IPS-18c (cell line): ENCODE results near the gene C10orf95.

Experiments used
- H3K4me3 ChIP-seq: 2 replicates; pipeline ENCODE4 v1.7.0; 2013; ENCODE audit warnings: low read depth, mild to moderate bottlenecking, low read length, moderate library complexity; ENCODE audit not compliant: insufficient read depth
- H3K9me3 ChIP-seq: one replicate; pipeline ENCODE4 v1.6.1; 2013; ENCODE audit warnings: mild to moderate bottlenecking, low read length, moderate library complexity; ENCODE audit not compliant: control insufficient read depth, insufficient read depth

The C10orf95 gene

DNA sequence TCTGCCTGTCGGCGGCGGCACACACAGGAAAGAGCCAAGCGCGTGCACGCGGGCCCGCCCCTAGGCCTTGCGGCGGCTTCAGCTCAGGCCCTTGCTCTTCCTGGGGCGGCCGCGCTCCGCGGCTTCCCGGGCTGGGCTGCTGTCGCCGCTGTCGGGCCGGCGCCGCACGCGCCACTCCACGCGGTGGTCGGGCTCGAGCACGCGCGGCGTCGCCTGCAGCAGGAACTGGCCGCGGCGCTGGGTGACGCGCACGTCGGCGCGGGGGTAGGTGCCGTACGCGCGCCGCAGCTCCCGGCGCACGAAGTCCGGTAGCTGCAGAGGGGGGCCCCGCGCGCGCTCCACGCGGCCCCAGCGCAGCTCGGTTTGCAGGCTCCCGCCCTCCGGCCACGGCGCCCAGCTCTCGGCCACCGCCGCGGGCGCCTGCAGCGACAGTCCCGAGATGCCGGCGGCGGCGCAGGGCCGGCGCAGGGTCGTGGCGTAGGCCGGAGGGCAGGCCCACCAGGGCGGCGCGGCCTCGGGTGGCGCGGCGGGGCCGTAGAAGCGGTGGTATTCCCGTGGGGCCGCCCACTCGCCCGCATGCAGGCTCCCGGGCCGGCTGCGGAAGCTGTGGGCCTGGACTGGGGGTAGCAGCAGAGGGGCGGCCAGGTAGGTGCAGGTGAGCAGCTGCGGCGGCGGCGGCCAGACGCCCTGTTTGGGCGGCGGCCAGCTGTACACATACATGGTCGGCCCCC, 804 bp downstream of the C10orf95 start:
- no peaks in the 10 kb centered on the region for H3K9me3 ChIP-seq

DNA sequence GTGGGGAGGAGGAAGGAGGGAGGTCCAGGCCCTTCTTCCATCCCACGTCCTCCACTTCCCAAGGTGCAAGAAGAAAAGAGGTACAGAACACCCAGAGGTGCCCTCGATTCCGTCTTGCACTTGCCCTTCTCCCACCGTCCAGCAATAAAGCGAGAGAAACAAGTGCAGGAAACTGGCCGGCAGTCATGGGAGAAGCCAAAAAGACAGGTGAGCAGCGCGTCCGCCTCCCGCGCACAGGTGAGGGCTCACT, 1.3 kb downstream of the C10orf95 start:
- no peaks in the 10 kb centered on the region for H3K9me3 ChIP-seq
- H3K4me3 ChIP-seq, result peak overlapping the region; percentile 89

More for the DNA sequence above, 804 bp downstream of the C10orf95 start:
- H3K4me3 ChIP-seq, result peak overlapping the region; percentile 89

- peak overlapping the region; percentile 89 for H3K4me3 ChIP-seq
- no peaks in the 10 kb centered on the region for H3K9me3 ChIP-seq
Observed at GRCh38 chr10:102449321-102450123, 1.8 kb downstream of the C10orf95 start.

GRCh38 chr10:102444851-102445250, 6.5 kb downstream of the C10orf95 start:
- H3K4me3 ChIP-seq, result no peak overlapping the region

GRCh38 chr10:102438374-102438773, 13.0 kb downstream of the C10orf95 start:
- no peak overlapping the region for H3K4me3 ChIP-seq
- H3K9me3 ChIP-seq, result no peaks in the 10 kb centered on the region

More at GRCh38 chr10:102444851-102445250, 6.5 kb downstream of the C10orf95 start:
- no peaks in the 10 kb centered on the region for H3K9me3 ChIP-seq

DNA sequence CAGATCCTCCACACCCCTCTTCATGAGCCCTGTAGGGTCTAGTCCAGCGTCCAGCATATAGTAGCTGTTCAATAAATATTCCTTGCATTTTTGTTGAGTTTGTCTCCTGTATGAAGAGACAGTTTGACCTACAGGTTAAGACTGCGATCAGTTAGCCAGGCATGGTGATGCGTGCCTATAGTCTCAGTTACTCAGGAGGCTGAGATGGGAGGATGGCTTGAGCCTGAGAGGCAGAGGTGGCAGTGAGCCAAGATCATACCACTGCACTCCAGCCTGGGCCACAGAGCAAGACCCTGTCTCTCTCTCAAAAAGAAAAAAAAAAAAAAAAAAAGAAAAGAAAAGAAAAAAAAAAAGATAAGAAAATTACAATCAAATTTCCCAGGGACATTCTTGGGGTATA, 13.8 kb downstream of the C10orf95 start:
- Histone ChIP-seq H3K4me3 (no peak overlapping the region), H3K9me3 (no peaks in the 10 kb centered on the region)

DNA sequence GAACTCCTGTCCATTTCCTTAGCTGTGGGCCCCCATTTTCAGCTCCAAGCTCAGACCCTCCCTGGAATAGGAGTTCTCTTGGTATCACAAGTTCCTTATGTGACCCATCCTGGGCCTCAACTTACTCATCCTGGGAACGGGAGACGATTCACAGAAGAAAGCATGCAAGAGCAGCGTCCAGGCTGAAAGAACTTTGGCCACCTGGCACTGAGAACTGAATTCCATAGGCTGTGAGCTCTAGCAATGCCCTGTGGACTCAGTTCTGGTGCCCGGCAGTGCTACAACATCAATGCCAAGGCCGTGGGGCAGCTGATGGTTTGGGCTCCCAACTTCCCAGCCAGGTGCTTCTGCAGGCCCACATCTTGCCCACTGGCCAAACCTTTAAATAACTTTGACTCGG, 15.0 kb downstream of the C10orf95 start:
- Histone ChIP-seq H3K9me3 (no peaks in the 10 kb centered on the region), H3K4me3 (no peak overlapping the region)

DNA sequence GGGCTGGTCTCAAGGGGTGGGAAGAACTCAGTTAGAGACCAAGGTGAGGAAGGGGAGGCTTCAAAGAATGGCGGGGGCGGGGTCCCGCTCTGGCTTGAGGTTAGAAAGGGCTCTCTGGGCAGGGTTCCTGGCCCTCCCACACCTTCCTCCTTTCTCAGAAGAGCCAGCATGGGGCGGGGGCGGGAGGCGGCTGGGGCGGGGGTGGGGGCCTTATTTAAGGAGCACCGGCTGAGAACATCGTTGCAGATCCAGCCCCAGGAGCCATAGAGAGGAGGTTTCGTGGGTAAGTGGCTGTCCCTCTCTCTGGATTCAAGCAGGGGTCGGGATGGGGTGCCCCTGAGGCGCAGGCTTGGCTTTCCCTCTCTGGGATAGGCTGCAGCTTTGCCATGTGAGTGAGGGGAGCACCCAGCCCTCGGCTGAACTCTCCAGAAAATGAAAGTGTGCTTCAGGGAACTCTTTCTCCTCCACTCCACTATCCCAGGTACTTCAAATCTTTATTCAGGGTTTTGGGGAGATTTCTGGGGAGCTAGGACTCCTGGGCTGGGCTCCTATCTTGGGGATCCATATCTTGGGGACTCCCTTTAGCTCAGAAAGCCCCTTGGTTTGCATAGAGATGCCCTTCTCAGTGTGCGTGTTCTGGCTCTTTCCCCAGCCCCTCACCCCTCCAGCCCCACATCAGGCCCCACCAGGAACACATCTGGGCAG, 15.7 kb downstream of the C10orf95 start:
- Histone ChIP-seq H3K9me3 (no peaks in the 10 kb centered on the region), H3K4me3 (no peak overlapping the region; the same call in 1 of the 2 replicates)

DNA sequence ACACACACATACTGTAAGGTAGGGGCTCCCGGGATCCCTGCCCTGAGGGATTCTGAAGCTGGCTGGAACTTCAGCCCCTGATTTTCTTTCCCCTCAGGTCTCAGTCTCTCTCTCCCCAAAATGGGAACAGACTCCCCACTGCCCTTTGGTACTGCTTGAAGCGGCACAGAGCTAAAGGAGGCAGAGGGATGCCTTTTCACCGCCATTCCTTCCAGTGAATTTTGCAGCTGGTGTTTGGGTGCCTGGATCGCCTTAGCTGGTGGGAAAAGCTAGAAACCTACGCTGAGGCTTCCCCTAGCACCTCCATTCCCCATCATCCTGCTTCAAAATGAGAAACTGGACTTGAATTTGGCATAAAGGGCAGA, 16.2 kb downstream of the C10orf95 start:
- Histone ChIP-seq H3K4me3 (peak overlapping the region; percentile 9; the same call in 1 of the 2 replicates), H3K9me3 (no peaks in the 10 kb centered on the region)

DNA sequence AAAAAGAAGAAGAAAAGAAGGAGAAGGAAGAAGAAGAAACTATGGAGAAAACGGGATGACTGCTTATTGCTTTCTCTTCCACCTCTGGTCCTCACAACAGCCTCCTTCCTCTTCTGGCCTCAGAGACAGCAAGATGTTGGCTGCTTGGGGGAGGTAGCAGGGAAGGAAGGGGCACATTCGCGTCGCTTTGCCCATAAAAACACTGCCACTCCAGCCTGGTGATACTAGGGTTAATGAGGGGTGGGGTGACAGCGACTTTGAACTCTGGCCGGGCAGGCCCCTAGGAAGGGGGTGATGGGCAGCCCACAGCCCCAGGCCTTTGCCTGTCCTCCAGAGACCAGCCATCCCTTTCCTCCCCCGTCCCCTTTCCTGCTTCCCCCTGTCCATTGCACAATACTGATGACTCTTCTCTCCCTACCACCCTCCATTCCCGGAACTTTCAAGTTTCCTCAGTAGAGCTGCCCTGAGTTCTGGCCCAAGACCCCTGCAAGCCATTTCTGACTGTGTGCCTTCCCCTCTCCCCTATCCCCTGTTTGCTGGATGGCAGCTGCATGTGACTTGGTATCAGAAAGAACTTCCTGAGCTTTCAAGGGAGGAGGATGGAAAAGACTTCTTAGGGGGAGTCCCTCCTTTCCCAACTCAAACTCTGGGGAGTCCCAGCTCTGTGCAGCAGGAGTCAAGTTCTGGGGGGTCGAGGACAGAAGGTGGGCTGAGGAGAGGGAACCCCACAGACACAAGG, 16.8 kb downstream of the C10orf95 start:
- H3K9me3 ChIP-seq, result no peaks in the 10 kb centered on the region
- H3K4me3 ChIP-seq, result peak overlapping the region; percentile 9; the same call in 1 of the 2 replicates

- Histone ChIP-seq H3K9me3 (no peaks in the 10 kb centered on the region), H3K4me3 (no peak overlapping the region)
Observed at GRCh38 chr10:102433619-102434046, 17.7 kb downstream of the C10orf95 start.

DNA sequence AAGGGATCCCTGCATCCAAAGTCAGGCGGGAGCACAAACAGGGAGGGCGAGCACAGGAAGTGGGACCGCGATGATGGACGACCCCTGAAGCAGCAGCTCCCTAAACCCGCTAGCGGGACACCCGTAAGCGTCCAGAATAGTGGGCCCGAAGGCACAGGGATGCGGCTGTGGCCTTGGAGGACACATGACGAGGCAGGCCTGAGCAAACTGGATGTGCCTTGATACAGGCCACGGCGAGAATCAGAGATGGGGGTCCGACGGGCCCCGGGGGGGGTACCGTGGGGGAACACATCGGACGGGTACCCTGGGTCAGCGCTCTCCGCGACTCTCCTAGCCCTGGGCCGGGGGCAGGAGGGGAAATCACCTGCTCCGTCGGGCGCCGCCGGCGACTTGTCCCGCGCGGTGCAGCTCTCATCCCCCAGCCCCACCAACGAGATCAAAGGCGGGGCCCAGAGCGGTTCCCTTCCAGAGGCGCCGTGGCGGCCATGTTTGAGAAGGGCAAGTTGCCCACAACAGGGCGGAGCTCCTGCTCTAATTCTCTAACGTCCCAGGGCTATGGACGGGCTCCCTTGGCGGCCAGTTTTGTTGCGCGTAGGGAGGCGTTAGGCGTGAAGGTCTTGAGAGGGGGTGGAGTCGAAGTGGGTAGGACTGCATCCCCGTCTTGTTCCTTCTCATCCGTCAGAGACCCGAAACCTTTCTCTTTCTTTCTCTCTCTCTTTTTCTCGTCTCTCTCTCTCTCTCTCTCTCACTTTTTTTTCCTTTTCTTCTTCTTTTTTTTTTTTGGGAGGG, 19.0 kb downstream of the C10orf95 start, which contains the start of gene CUEDC2:
CUEDC2 (minus strand) TSS at position 413 of the 789 bp plus-strand sequence. CDS start 7,386 bp downstream, outside the sequence.
- peak within 1 kb of the TSS; percentile 89 for H3K4me3 ChIP-seq
- H3K9me3 ChIP-seq, result no peaks in the 10 kb centered on the region

- H3K9me3 ChIP-seq, result no peaks in the 10 kb centered on the region
- H3K4me3 ChIP-seq, result peak overlapping the region; percentile 89
Observed at GRCh38 chr10:102431452-102432124, 19.8 kb downstream of the C10orf95 start.

GRCh38 chr10:102429468-102429867, 21.9 kb downstream of the C10orf95 start:
- H3K4me3 ChIP-seq, result no peak overlapping the region

DNA sequence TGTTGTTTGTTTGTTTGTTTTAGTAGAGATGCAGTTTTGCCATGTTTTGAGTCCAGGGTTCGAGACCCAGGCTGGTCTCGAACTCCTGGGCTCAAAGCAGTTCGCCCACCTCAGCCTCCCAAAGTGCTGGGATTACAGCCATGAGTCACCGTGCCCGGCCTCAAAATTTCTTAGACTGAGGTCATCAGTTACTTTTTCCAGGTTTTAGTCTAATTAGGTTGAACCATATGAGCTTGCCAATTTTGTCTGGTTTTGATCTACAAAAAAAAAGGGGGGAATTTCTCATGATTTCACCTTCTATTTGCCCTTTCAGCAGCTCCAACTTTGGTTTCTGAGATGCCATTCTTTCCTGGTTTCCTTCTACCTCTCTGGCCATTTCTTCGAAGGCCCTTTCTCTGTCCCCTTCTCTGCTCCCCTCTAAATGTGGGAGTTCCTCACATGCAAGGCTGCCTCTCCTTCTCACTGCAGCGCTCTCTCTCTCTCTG, 24.5 kb downstream of the C10orf95 start:
- Histone ChIP-seq H3K9me3 (no peaks in the 10 kb centered on the region), H3K4me3 (no peak overlapping the region)

More at GRCh38 chr10:102429468-102429867, 21.9 kb downstream of the C10orf95 start:
- H3K9me3 ChIP-seq, result no peaks in the 10 kb centered on the region

- no peaks in the 10 kb centered on the region for H3K9me3 ChIP-seq
- no peak overlapping the region for H3K4me3 ChIP-seq
Observed at GRCh38 chr10:102425444-102425843, 25.9 kb downstream of the C10orf95 start.
